HG02870 (cell line): ENCODE measurements around the gene PRDM10.
"Not testable (repeated sequence)": the region's sequence is repeated elsewhere in the genome, so short reads cannot be mapped to it uniquely, and the experiment has no call there.

Source experiments
- ATAC-seq: cut with Tn5 transposase; IDR thresholded peaks from one replicate; pipeline ENCODE4 v1.9.1; 2021; ENCODE audit warnings: mild to moderate bottlenecking, moderate library complexity; ENCODE audit not compliant: unreplicated experiment

Gene PRDM10

DNA sequence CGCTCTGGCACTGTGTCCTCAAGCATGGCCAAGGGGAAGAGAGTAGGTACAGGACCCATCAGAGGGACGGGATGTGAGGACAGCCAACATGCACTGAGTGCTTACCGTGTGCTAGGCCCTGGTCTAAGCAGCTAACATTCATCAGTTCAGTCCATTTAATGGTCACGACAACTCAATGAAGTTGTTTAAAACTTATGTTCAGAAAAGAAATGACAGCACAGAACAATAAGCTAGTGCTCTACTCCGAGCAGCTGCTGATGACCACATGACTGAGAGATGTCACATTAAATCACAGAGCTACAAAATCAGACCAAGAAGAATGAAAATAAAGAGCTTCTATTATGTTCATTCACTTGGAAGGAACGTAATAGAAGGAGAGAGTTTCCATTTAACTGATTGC is 26.3 kb downstream of the PRDM10 start:
- ATAC-seq, result no peak

DNA sequence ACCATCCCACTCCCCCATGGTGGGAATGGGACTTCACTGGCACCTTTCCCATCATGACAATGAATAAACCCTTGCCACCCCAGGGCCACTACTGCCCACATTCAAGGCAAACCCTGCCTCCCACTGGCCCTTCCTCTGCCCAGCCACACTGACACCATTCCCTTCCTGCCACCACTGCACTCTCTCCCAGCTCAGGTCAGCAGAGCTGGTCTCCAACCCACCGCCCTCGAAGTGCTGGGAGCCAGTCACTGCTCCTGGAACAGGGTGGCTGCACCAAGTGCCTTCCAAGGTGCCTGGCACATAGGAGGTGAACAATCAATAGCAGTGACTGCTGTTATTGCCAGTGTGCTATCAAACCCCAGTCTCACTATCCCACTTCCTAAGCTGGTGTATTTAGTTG is 27.1 kb downstream of the PRDM10 start:
- no peak for ATAC-seq

- no peak for ATAC-seq
Observed at GRCh38 chr11:129974672-129975071, 28.0 kb downstream of the PRDM10 start.

- ATAC-seq, result no peak
Observed at GRCh38 chr11:129974237-129974636, 28.4 kb downstream of the PRDM10 start.

- no peak for ATAC-seq
Observed at GRCh38 chr11:129973809-129974208, 28.8 kb downstream of the PRDM10 start.

- ATAC-seq, result peak; percentile 61
Observed at GRCh38 chr11:129973068-129973467, 29.6 kb downstream of the PRDM10 start.

- ATAC-seq, result no peak
Observed at GRCh38 chr11:129972611-129973010, 30.0 kb downstream of the PRDM10 start.

DNA sequence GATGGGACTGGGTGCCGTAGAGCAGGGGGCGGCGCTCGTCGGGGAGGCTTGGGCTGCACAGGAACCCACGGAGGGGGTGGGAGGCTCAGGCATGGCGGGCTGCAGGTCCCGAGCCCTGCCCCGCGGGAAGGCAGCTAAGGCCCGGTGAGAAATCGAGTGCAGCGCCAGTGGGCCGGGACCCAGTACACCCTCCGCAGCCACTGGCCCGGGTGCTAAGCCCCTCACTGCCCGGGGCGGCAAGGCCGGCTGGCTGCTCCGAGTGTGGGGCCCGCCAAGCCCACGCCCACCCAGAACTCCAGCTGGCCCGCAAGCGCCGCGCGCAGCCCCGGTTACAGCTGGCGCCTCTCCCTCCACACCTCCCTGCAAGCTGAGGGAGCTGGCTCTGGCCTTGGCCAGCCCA is 30.8 kb downstream of the PRDM10 start:
- not testable (repeated sequence) for ATAC-seq

- no peak for ATAC-seq
Observed at GRCh38 chr11:129969920-129970319, 32.7 kb downstream of the PRDM10 start.

GRCh38 chr11:129968591-129969419 is 33.8 kb downstream of the PRDM10 start:
- no peak for ATAC-seq

DNA sequence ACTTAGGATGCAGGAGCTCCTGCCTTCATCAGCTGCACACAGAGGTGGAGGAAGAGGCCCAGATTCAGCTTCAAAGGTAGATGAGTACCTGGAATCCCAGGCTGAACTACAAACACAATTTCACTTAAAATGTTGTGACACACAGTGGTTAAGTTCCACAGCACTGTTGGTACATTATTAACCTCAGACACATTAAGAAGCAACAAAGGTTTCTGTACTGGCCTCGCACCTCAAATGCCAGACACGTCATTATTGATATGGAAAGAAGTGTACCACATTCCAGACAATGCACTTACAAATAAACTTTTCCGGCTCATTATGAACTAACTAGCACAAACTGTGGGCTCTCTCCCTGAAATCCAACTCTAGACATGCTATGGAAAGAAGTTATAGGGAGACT is 34.6 kb downstream of the PRDM10 start:
- no peak for ATAC-seq

DNA sequence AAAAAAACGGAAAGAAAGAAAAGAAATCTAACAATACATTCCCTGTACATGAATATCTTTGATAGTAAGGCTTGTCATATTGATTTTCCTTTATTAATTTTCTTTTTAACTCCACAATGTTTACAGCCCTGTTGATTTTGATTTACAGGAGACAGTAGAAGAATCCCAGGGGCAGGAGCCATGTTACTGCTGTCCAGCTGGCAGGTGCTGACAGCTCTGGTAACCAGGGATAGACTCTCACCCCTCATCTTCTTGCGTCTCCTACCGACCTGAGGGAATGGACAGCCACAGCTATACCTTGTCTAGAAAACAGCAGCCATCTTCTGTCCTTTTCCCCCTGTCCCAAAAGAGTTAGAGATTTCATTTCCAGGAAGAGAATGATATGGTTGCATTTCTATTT is 37.4 kb downstream of the PRDM10 start:
- no peak for ATAC-seq

GRCh38 chr11:129960216-129961214 is 42.1 kb downstream of the PRDM10 start:
- ATAC-seq, result peak; percentile 93

GRCh38 chr11:129959687-129960086 is 42.9 kb downstream of the PRDM10 start:
- ATAC-seq, result no peak

DNA sequence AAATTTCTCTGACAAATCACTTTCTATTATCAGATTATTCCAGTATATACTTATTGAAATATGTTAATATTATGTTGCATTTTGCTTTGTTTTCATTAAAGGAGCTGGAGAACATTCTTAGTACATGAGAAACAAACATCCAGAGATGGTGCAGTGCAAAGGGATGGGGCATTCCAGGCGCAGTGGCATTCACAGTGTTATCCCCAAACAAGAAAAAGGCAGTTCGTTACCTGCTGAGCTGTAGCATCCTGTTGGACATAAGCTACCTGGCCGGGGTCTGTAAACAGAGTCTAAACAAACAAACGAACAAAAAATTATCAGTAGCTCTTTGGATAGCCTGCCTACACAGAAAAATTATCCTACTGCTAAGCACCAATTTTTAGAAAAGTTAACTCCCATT is 47.4 kb downstream of the PRDM10 start:
- no peak for ATAC-seq

DNA sequence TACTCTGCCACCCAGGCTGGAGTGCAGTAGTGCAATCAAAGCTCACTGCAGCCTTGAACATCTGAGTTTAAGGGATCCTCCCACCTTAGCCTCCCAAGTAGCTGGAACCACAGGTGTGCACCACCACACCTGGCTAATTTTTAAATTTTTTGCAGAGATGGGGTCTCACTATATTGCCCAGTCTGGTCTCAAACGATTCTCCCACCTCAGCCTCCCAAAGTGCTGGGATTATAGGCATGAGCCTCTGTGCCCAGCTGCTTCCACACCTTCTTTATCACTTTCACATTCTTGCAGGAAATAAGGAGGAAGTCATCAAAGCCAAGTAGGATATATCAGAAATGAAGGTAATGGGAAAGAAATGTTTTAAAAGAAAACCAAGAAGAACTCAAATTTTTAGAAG is 47.9 kb downstream of the PRDM10 start:
- not testable (repeated sequence) for ATAC-seq

GRCh38 chr11:129951866-129952262 is 50.8 kb downstream of the PRDM10 start:
- ATAC-seq, result no peak

DNA sequence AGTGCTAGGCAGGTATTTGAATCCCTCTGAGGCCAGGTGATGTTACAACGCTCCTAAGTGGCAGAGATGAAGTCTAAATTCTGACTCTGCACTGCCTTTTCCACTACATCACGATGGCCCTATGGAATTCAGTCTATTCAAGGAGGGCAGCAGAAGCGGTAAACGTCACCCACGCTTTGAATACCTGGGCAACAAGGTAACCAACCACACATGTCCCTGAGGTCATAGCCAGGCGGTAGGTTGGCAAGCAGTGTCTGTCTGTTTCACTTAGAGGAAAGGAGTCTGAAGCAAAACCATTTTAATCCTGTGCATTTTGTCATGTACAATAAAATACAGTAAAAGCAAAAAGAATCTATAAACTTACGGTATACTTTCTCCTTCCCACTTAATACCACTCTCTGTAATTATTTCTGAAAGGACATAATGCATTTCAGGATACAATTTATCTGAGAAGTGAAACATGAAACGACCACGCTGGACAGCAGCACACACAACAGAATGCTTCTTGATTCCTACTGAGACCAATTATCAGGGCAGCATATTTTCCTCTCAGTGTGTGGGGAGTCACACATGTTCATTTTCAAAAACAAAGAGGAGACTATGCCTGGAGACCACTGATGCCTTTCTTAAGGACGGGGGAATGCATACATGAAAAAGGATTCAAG is 51.3 kb downstream of the PRDM10 start:
- ATAC-seq, result no peak

- no peak for ATAC-seq
Observed at GRCh38 chr11:129950101-129951091, 52.2 kb downstream of the PRDM10 start.

GRCh38 chr11:129948926-129949466 is 53.6 kb downstream of the PRDM10 start:
- ATAC-seq, result no peak
